Measurements from ENCODE around the gene SDCBP2.

SDCBP2 gene

GRCh38 chr20:1293641-1294379 is 35.1 kb downstream of the SDCBP2 start:
- DNase-seq (ENCODE audit: insufficient read length, low spot score) (no peak), FAIRE-seq (no peak)
- no peak for TF ChIP-seq PAX5 (IDR thresholded peaks at IDR 0.05; ENCODE audit: insufficient read depth, low read length, severe bottlenecking)
- no peak for TF ChIP-seq POLR2AphosphoS5 (IDR thresholded peaks at IDR 0.05; ENCODE audit: low read depth, low read length)
- TF ChIP-seq POLR2A (IDR thresholded peaks at IDR 0.05; ENCODE audit: low read depth, low read length), result no peak
- TF ChIP-seq SPI1 (IDR thresholded peaks at IDR 0.05; ENCODE audit: low read depth, low read length), result no peak
- no peak for TF ChIP-seq TAF1 (IDR thresholded peaks at IDR 0.05; ENCODE audit: low read depth, low read length)

DNA sequence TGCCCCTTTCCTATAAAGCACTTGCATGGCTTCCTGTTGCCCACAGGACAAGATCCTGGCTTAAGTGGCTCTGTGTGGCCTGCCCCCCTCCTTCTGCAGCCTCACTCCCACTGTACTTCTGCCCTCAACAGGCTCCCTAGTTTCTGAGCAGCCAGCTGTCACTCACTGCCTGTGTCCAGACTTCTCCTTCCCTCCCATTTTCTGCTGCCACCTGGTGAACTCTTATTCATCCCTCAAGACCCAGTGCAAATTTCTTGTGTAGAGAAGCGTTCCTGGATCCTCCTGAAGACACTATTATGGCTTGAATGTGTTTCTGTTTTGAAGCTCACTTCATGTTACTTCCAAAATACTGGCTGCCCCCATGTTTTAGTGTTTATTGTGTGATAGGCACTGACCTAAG is 36.3 kb downstream of the SDCBP2 start:
- TF ChIP-seq PAX5 (IDR thresholded peaks at IDR 0.05; ENCODE audit: insufficient read depth, low read length, severe bottlenecking) (no peak), TAF1 (IDR thresholded peaks at IDR 0.05; ENCODE audit: low read depth, low read length) (no peak), POU2F2 (IDR thresholded peaks at IDR 0.05; ENCODE audit: low read depth, low read length) (no peak), SPI1 (IDR thresholded peaks at IDR 0.05; ENCODE audit: low read depth, low read length) (no peak)
- no peak for DNase-seq (ENCODE audit: insufficient read length, low spot score)
- no peak for FAIRE-seq

GRCh38 chr20:1291191-1291741 is 37.7 kb downstream of the SDCBP2 start:
- DNase-seq (ENCODE audit: insufficient read length, low spot score) (no peak), FAIRE-seq (no peak)
- no peak for TF ChIP-seq PAX5 (IDR thresholded peaks at IDR 0.05; ENCODE audit: insufficient read depth, low read length, severe bottlenecking)
- no peak for TF ChIP-seq POU2F2 (IDR thresholded peaks at IDR 0.05; ENCODE audit: low read depth, low read length)
- no peak for TF ChIP-seq TAF1 (IDR thresholded peaks at IDR 0.05; ENCODE audit: low read depth, low read length)
- no peak for TF ChIP-seq POLR2AphosphoS5 (IDR thresholded peaks at IDR 0.05; ENCODE audit: low read depth, low read length)
- no peak for TF ChIP-seq SPI1 (IDR thresholded peaks at IDR 0.05; ENCODE audit: low read depth, low read length)
- no peak for TF ChIP-seq POLR2A (IDR thresholded peaks at IDR 0.05; ENCODE audit: low read depth, low read length)

- no peak for TF ChIP-seq TAF1 (IDR thresholded peaks at IDR 0.05; ENCODE audit: low read depth, low read length)
- no peak for TF ChIP-seq POU2F2 (IDR thresholded peaks at IDR 0.05; ENCODE audit: low read depth, low read length)
- DNase-seq (ENCODE audit: insufficient read length, low spot score) (no peak), FAIRE-seq (no peak)
These were observed 41.0 kb downstream of the SDCBP2 start for GRCh38 chr20:1287787-1288569.

DNA sequence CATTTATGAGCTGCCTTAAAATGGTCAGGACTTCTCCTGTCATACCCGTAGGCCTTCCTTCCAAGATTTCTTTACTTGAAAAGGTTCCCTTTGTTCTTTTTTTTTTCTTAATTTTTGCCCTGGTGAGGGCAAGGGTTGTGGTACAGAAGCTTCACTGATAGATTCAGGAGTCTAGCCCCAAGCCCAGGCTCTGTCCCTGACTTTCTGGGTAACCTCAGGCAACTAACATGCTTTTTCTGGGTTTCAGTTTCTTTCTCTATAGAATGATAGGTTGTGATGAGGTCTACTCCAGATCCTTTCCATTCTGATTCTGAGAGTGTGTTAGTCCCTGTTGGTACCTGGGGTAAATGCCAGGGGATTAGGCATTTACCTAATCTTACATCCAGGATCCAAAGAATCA is 41.6 kb downstream of the SDCBP2 start:
- FAIRE-seq (no peak), DNase-seq (ENCODE audit: insufficient read length, low spot score) (no peak)
- TF ChIP-seq TAF1 (IDR thresholded peaks at IDR 0.05; ENCODE audit: low read depth, low read length), result no peak
- no peak for TF ChIP-seq POU2F2 (IDR thresholded peaks at IDR 0.05; ENCODE audit: low read depth, low read length)
- no peak for TF ChIP-seq SPI1 (IDR thresholded peaks at IDR 0.05; ENCODE audit: low read depth, low read length)
- TF ChIP-seq PAX5 (IDR thresholded peaks at IDR 0.05; ENCODE audit: insufficient read depth, low read length, severe bottlenecking), result no peak
- TF ChIP-seq POLR2AphosphoS5 (IDR thresholded peaks at IDR 0.05; ENCODE audit: low read depth, low read length), result no peak
- TF ChIP-seq POLR2A (IDR thresholded peaks at IDR 0.05; ENCODE audit: low read depth, low read length), result no peak

DNA sequence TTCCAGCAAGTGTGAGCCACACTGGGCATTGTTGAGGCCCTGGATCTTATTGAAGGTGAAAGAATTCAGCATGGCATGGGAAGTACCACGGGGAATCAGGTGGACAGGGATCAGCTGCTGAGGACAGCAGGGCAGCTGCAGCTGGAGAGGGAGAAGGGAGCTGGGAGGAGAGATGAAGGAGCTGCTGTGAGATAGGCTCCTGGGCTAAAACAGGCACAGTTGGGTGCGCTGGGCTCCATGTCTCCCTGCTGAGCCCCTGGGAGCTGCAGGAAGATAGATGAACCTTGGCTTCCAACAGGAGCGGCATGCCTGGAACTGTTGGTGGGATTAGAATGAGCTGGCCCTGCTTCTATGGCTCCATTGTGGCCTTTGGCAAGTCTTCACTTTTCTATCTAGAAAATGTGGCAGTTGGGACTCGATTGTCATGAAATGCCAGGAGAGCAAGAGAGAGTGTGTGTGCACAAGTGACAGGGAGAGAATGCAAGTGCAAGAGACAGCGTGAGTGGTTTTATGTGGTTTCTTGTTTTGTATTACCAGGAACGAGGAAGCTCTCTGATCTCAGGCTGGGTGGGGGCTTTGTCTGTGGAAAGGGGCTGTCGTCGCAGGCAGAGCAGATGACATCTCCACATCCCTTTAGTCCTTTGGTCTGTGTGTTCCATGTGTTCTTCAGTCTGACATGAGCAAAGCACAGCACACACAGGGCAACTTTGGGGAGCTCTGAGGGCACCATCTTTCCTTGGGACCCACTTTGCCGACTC is 42.5 kb downstream of the SDCBP2 start:
- FAIRE-seq, result no peak
- TF ChIP-seq SPI1 (IDR thresholded peaks at IDR 0.05; ENCODE audit: low read depth, low read length) (no peak), POLR2A (IDR thresholded peaks at IDR 0.05; ENCODE audit: low read depth, low read length) (no peak), POU2F2 (IDR thresholded peaks at IDR 0.05; ENCODE audit: low read depth, low read length) (no peak), POLR2AphosphoS5 (IDR thresholded peaks at IDR 0.05; ENCODE audit: low read depth, low read length) (no peak), PAX5 (IDR thresholded peaks at IDR 0.05; ENCODE audit: insufficient read depth, low read length, severe bottlenecking) (no peak), TAF1 (IDR thresholded peaks at IDR 0.05; ENCODE audit: low read depth, low read length) (no peak)
- no peak for DNase-seq (ENCODE audit: insufficient read length, low spot score)

DNA sequence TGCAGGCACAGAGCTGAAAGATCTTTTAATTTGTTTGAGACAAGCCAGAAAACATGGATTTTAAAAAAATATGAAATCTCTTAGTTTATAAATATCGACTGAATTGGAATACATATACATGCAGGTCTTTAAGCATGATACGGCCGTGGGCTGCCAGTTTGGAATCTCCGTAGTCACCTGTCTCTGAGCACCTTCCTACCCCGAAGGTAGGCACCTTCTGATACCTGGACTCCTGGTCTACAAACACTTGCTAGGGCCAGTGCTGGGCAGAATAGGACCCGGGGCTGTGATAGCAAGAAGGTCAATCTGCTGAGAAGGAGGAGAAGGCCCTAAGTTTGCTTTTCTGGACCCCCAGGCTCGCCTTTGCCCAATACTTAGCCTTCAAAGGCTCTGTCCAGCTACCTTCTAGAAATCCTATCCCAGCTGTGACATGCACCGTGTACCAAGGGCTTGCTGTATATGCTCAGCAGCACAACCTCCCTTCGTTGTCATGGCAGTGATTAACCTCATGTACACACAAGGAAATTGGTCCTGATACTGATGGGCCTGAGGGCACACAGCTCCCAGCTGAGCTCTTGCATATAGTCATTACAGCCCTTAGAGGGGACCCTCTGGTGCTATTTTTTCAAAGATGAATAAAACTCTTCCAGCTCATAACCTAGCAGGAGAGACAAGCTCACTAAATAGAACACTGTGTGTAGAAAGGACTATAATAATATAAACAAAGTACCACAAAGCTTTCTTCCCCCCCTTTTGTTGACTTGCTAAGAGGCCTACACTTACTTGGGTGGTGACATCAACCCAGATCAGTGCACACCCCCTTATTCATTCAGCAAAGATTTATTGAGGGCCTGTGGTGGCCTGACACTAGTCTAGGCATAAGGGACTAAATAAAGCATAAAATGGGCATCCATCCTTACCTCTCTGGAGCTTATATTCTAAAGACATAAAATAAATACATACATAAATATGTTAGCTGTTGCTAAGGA is 45.1 kb downstream of the SDCBP2 start:
- TF ChIP-seq POLR2AphosphoS5 (IDR thresholded peaks at IDR 0.05; ENCODE audit: low read depth, low read length) (no peak), POLR2A (IDR thresholded peaks at IDR 0.05; ENCODE audit: low read depth, low read length) (no peak), SPI1 (IDR thresholded peaks at IDR 0.05; ENCODE audit: low read depth, low read length) (no peak), PAX5 (IDR thresholded peaks at IDR 0.05; ENCODE audit: insufficient read depth, low read length, severe bottlenecking) (no peak), POU2F2 (IDR thresholded peaks at IDR 0.05; ENCODE audit: low read depth, low read length) (no peak), TAF1 (IDR thresholded peaks at IDR 0.05; ENCODE audit: low read depth, low read length) (no peak)
- no peak for DNase-seq (ENCODE audit: insufficient read length, low spot score)
- FAIRE-seq, result no peak

DNA sequence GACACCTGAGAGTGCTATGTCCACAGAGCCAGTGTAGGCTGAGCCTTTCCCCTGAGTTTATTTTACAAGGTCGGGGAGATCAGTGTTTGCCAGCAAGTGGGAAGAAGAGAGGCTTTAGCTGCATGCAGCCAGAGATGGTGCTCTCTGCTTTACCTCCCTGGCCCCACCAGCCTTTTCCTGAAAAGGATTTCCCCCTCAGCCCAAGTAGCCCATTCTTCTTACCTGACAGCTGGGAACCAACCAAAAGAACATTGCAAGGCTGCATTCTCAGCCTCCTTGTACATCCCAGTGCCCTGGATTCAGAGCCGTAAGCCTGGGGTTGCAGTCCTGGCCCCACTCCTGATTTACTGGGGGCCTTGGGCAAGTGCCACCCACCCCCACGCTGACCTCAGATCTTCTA is 46.0 kb downstream of the SDCBP2 start:
- DNase-seq (ENCODE audit: insufficient read length, low spot score), result no peak
- FAIRE-seq, result no peak
- TF ChIP-seq POLR2AphosphoS5 (IDR thresholded peaks at IDR 0.05; ENCODE audit: low read depth, low read length) (no peak), POU2F2 (IDR thresholded peaks at IDR 0.05; ENCODE audit: low read depth, low read length) (no peak), POLR2A (IDR thresholded peaks at IDR 0.05; ENCODE audit: low read depth, low read length) (no peak)
